ENCODE results near the gene ETS2.

ETS2 gene

GRCh38 chr21:38777531-38777930, 28.2 kb upstream of the ETS2 start:
- WGBS, 2 experiments, result 74 to 75% methylated on average over 4 of the region's 5 CpGs
- Histone ChIP-seq H3K4me1 (ENCODE audit: control insufficient read depth, insufficient read depth, low read length) (no peaks in the 10 kb centered on the region), H3K9me3 (ENCODE audit: control insufficient read depth, low read length) (no peaks in the 10 kb centered on the region), H3K27ac (ENCODE audit: insufficient read depth, low read depth, low read length, poor library complexity, severe bottlenecking) (no peak overlapping the region), H3K27me3 (ENCODE audit: control insufficient read depth, insufficient read depth, low read length, poor library complexity, severe bottlenecking) (no peaks in the 10 kb centered on the region), H3K36me3 (ENCODE audit: control insufficient read depth, insufficient read depth, low read length) (no peaks in the 10 kb centered on the region), H3K4me3 (ENCODE audit: insufficient read depth, low read depth, low read length) (no peak overlapping the region)

- H3K4me1 ChIP-seq (ENCODE audit: control insufficient read depth, insufficient read depth, low read length), result no peaks in the 10 kb centered on the region
- no peaks in the 10 kb centered on the region for H3K36me3 ChIP-seq (ENCODE audit: control insufficient read depth, insufficient read depth, low read length)
- 95 to 100% methylated on average over 2 of the region's 2 CpGs for WGBS, 2 experiments
- no peak overlapping the region for H3K27ac ChIP-seq (ENCODE audit: insufficient read depth, low read depth, low read length, poor library complexity, severe bottlenecking)
- no peaks in the 10 kb centered on the region for H3K9me3 ChIP-seq (ENCODE audit: control insufficient read depth, low read length)
- H3K4me3 ChIP-seq (ENCODE audit: insufficient read depth, low read depth, low read length), result no peak overlapping the region
- no peaks in the 10 kb centered on the region for H3K27me3 ChIP-seq (ENCODE audit: control insufficient read depth, insufficient read depth, low read length, poor library complexity, severe bottlenecking)
Measured at GRCh38 chr21:38780879-38781278, 24.9 kb upstream of the ETS2 start.

- Histone ChIP-seq H3K36me3 (ENCODE audit: control insufficient read depth, insufficient read depth, low read length) (no peaks in the 10 kb centered on the region), H3K27me3 (ENCODE audit: control insufficient read depth, insufficient read depth, low read length, poor library complexity, severe bottlenecking) (no peaks in the 10 kb centered on the region), H3K9me3 (ENCODE audit: control insufficient read depth, low read length) (no peaks in the 10 kb centered on the region), H3K4me1 (ENCODE audit: control insufficient read depth, insufficient read depth, low read length) (no peaks in the 10 kb centered on the region), H3K4me3 (ENCODE audit: insufficient read depth, low read depth, low read length) (no peak overlapping the region), H3K27ac (ENCODE audit: insufficient read depth, low read depth, low read length, poor library complexity, severe bottlenecking) (no peak overlapping the region)
- WGBS, 2 experiments, result 76 to 79% methylated on average over 7 of the region's 7 CpGs
Measured at GRCh38 chr21:38784458-38785266, 21.1 kb upstream of the ETS2 start.

- no peaks in the 10 kb centered on the region for H3K27me3 ChIP-seq (ENCODE audit: control insufficient read depth, insufficient read depth, low read length, poor library complexity, severe bottlenecking)
- no peak overlapping the region for H3K4me3 ChIP-seq (ENCODE audit: insufficient read depth, low read depth, low read length)
- no peaks in the 10 kb centered on the region for H3K9me3 ChIP-seq (ENCODE audit: control insufficient read depth, low read length)
- no peak overlapping the region for H3K27ac ChIP-seq (ENCODE audit: insufficient read depth, low read depth, low read length, poor library complexity, severe bottlenecking)
- H3K4me1 ChIP-seq (ENCODE audit: control insufficient read depth, insufficient read depth, low read length), result no peaks in the 10 kb centered on the region
- no peaks in the 10 kb centered on the region for H3K36me3 ChIP-seq (ENCODE audit: control insufficient read depth, insufficient read depth, low read length)
- 88 to 100% methylated on average over 1 of the region's 1 CpG for WGBS, 2 experiments
Measured at GRCh38 chr21:38785483-38785882, 20.2 kb upstream of the ETS2 start.

- Histone ChIP-seq H3K36me3 (ENCODE audit: control insufficient read depth, insufficient read depth, low read length) (no peaks in the 10 kb centered on the region), H3K27ac (ENCODE audit: insufficient read depth, low read depth, low read length, poor library complexity, severe bottlenecking) (no peak overlapping the region), H3K4me1 (ENCODE audit: control insufficient read depth, insufficient read depth, low read length) (no peaks in the 10 kb centered on the region), H3K4me3 (ENCODE audit: insufficient read depth, low read depth, low read length) (no peak overlapping the region), H3K27me3 (ENCODE audit: control insufficient read depth, insufficient read depth, low read length, poor library complexity, severe bottlenecking) (no peaks in the 10 kb centered on the region), H3K9me3 (ENCODE audit: control insufficient read depth, low read length) (no peaks in the 10 kb centered on the region)
- 70 to 94% methylated on average over 2 to 5 of the region's 6 CpGs for WGBS, 2 experiments
Measured at GRCh38 chr21:38787016-38787415, 18.7 kb upstream of the ETS2 start.

- H3K4me3 ChIP-seq (ENCODE audit: insufficient read depth, low read depth, low read length), result no peak overlapping the region
- H3K27ac ChIP-seq (ENCODE audit: insufficient read depth, low read depth, low read length, poor library complexity, severe bottlenecking), result no peak overlapping the region
- H3K36me3 ChIP-seq (ENCODE audit: control insufficient read depth, insufficient read depth, low read length), result no peaks in the 10 kb centered on the region
- H3K4me1 ChIP-seq (ENCODE audit: control insufficient read depth, insufficient read depth, low read length), result no peaks in the 10 kb centered on the region
- WGBS, 2 experiments, result 70 to 77% methylated on average over 17 of the region's 19 CpGs
- H3K27me3 ChIP-seq (ENCODE audit: control insufficient read depth, insufficient read depth, low read length, poor library complexity, severe bottlenecking), result no peaks in the 10 kb centered on the region
- no peaks in the 10 kb centered on the region for H3K9me3 ChIP-seq (ENCODE audit: control insufficient read depth, low read length)
Measured at GRCh38 chr21:38787461-38788274, 18.1 kb upstream of the ETS2 start.

GRCh38 chr21:38788275-38788905, 17.3 kb upstream of the ETS2 start:
- no peaks in the 10 kb centered on the region for H3K36me3 ChIP-seq (ENCODE audit: control insufficient read depth, insufficient read depth, low read length)
- H3K9me3 ChIP-seq (ENCODE audit: control insufficient read depth, low read length), result no peaks in the 10 kb centered on the region
- no peak overlapping the region for H3K27ac ChIP-seq (ENCODE audit: insufficient read depth, low read depth, low read length, poor library complexity, severe bottlenecking)
- H3K4me1 ChIP-seq (ENCODE audit: control insufficient read depth, insufficient read depth, low read length), result no peaks in the 10 kb centered on the region
- WGBS, 2 experiments, result 90 to 92% methylated on average over 4 of the region's 4 CpGs
- H3K27me3 ChIP-seq (ENCODE audit: control insufficient read depth, insufficient read depth, low read length, poor library complexity, severe bottlenecking), result no peaks in the 10 kb centered on the region
- H3K4me3 ChIP-seq (ENCODE audit: insufficient read depth, low read depth, low read length), result no peak overlapping the region

- no peak overlapping the region for H3K4me3 ChIP-seq (ENCODE audit: insufficient read depth, low read depth, low read length)
- H3K9me3 ChIP-seq (ENCODE audit: control insufficient read depth, low read length), result no peaks in the 10 kb centered on the region
- no peaks in the 10 kb centered on the region for H3K27me3 ChIP-seq (ENCODE audit: control insufficient read depth, insufficient read depth, low read length, poor library complexity, severe bottlenecking)
- 90 to 95% methylated on average over 3 of the region's 3 CpGs for WGBS, 2 experiments
- no peaks in the 10 kb centered on the region for H3K36me3 ChIP-seq (ENCODE audit: control insufficient read depth, insufficient read depth, low read length)
- H3K4me1 ChIP-seq (ENCODE audit: control insufficient read depth, insufficient read depth, low read length), result no peaks in the 10 kb centered on the region
- H3K27ac ChIP-seq (ENCODE audit: insufficient read depth, low read depth, low read length, poor library complexity, severe bottlenecking), result no peak overlapping the region
Measured at GRCh38 chr21:38789275-38789674, 16.5 kb upstream of the ETS2 start.

GRCh38 chr21:38790059-38790458, 15.7 kb upstream of the ETS2 start:
- H3K4me1 ChIP-seq (ENCODE audit: control insufficient read depth, insufficient read depth, low read length), result no peaks in the 10 kb centered on the region
- no peaks in the 10 kb centered on the region for H3K36me3 ChIP-seq (ENCODE audit: control insufficient read depth, insufficient read depth, low read length)
- no peaks in the 10 kb centered on the region for H3K9me3 ChIP-seq (ENCODE audit: control insufficient read depth, low read length)
- no peaks in the 10 kb centered on the region for H3K27me3 ChIP-seq (ENCODE audit: control insufficient read depth, insufficient read depth, low read length, poor library complexity, severe bottlenecking)
- no peak overlapping the region for H3K4me3 ChIP-seq (ENCODE audit: insufficient read depth, low read depth, low read length)
- 80 to 81% methylated on average over 7 of the region's 7 CpGs for WGBS, 2 experiments
- H3K27ac ChIP-seq (ENCODE audit: insufficient read depth, low read depth, low read length, poor library complexity, severe bottlenecking), result no peak overlapping the region

- no peak overlapping the region for H3K4me3 ChIP-seq (ENCODE audit: insufficient read depth, low read depth, low read length)
- no peaks in the 10 kb centered on the region for H3K36me3 ChIP-seq (ENCODE audit: control insufficient read depth, insufficient read depth, low read length)
- H3K9me3 ChIP-seq (ENCODE audit: control insufficient read depth, low read length), result no peaks in the 10 kb centered on the region
- 90 to 91% methylated on average over 4 of the region's 4 CpGs for WGBS, 2 experiments
- H3K27me3 ChIP-seq (ENCODE audit: control insufficient read depth, insufficient read depth, low read length, poor library complexity, severe bottlenecking), result no peaks in the 10 kb centered on the region
- no peak overlapping the region for H3K27ac ChIP-seq (ENCODE audit: insufficient read depth, low read depth, low read length, poor library complexity, severe bottlenecking)
- H3K4me1 ChIP-seq (ENCODE audit: control insufficient read depth, insufficient read depth, low read length), result no peaks in the 10 kb centered on the region
Measured at GRCh38 chr21:38790961-38791360, 14.8 kb upstream of the ETS2 start.
